Lower leg skin (tissue), 4 donors: ENCODE results near the gene LRRC23. TPM values are rescaled to one million over a fixed set of nuclear protein-coding genes. Genes with fewer than 3 reads are reported as not detected.

ENCODE experiments used
- DNase-seq, 2 donors: peaks; one replicate each; pipeline ENCODE4 v3.0.0-alpha.2; 2019; ENCODE audit warnings: low spot score in 2 of 2
- H3K4me3 ChIP-seq: fragments of 200-600 bp; sonication (generic); 2 replicates; pipeline ENCODE4 v1.5.1; 2017; ENCODE audit warnings: mild to moderate bottlenecking, low read depth; ENCODE audit not compliant: poor library complexity, severe bottlenecking
- CTCF ChIP-seq, 3 donors: fragments of 450-650 bp; IDR thresholded peaks; one replicate each; pipeline ENCODE4 v1.5.1; 2016; ENCODE audit warnings: antibody characterized with exemption in 3 of 3, mild to moderate bottlenecking in 3 of 3, moderate library complexity in 2 of 3
- POLR2A ChIP-seq, 2 donors: fragments of 450-650 bp; IDR thresholded peaks; one replicate each; pipeline ENCODE4 v1.6.1; 2016 to 2017; ENCODE audit warnings: antibody characterized with exemption in 2 of 2, mild to moderate bottlenecking in 1 of 2, moderate library complexity in 1 of 2
- WGBS, 2 donors: methylation state at CpG; one replicate each; pipeline ENCODE4 v1.1.5; 2018; 5-methylcytosine and 5-hydroxymethylcytosine counted together
- intact Hi-C: fragments of 100-400 bp; cut with DNase I; formaldehyde crosslinking; loops from one replicate; pipeline ENCODE4 v1.15.0; 2023; ENCODE audit warnings: low total_unique reads
- total RNA-seq, 4 donors: library from RNA; depleted of rRNA; stranded (reverse); fragments of >200 nt; gene quantifications; one replicate each; pipeline ENCODE4 v1.1.0, GENCODE V29; 2016

LRRC23 gene
- total RNA-seq, 4 donors from 2014 or later = 6.4 to 11.5 (median 8.2) TPM

GRCh38 chr12:6925239-6925539, 20.6 kb downstream of the LRRC23 start:
- no peak for DNase-seq
- no peak overlapping the region for H3K4me3 ChIP-seq
- intact Hi-C loops = loop anchor here (10.0 kb wide), 1 partner anchor 190 kb away; no protein-coding TSS in a partner anchor
- WGBS, 2 donors = 10 to 16% methylated on average over 1 of the region's 1 CpG
- TF ChIP-seq POLR2A (IDR thresholded peaks at IDR 0.05) = no peak
- no peak for TF ChIP-seq CTCF (IDR thresholded peaks at IDR 0.05)

GRCh38 chr12:6925540-6926279, 21.1 kb downstream of the LRRC23 start:
- peak; percentile 82 to 93 for DNase-seq
- intact Hi-C loops = loop anchor here (10.0 kb wide), 1 partner anchor 189 kb away; no protein-coding TSS in a partner anchor
- TF ChIP-seq CTCF (IDR thresholded peaks at IDR 0.05) = no peak
- no peak for TF ChIP-seq POLR2A (IDR thresholded peaks at IDR 0.05)
- 4 to 9% methylated on average over 8 of the region's 8 CpGs for WGBS, 2 donors
- H3K4me3 ChIP-seq = no peak overlapping the region

GRCh38 chr12:6927379-6928021, 22.9 kb downstream of the LRRC23 start, which contains the start of gene ATN1:
ATN1 (plus strand) TSS chr12:6927959; CDS start chr12:6934002, 6,043 bp downstream.
- intact Hi-C loops = loop anchor here (10.0 kb wide), 1 partner anchor 187 kb away; no protein-coding TSS in a partner anchor
- peak within 1 kb of the TSS; percentile 86 for H3K4me3 ChIP-seq
- no peak for TF ChIP-seq POLR2A (IDR thresholded peaks at IDR 0.05)
- TF ChIP-seq CTCF (IDR thresholded peaks at IDR 0.05) = no peak
- peak in 1 of 2 donors; percentile 96 for DNase-seq
- 1% methylated on average over 40 to 42 of the region's 66 CpGs for WGBS, 2 donors

GRCh38 chr12:6928022-6928702, 23.5 kb downstream of the LRRC23 start:
- WGBS, 2 donors = 1 to 2% methylated on average over 28 to 30 of the region's 79 CpGs
- intact Hi-C loops = loop anchor here (10.0 kb wide), 1 partner anchor 187 kb away; no protein-coding TSS in a partner anchor
- no peak for DNase-seq
- H3K4me3 ChIP-seq = peak overlapping the region; percentile 86
- TF ChIP-seq CTCF (IDR thresholded peaks at IDR 0.05) = no peak
- TF ChIP-seq POLR2A (IDR thresholded peaks at IDR 0.05) = no peak

GRCh38 chr12:6928703-6929407, 24.2 kb downstream of the LRRC23 start:
- 5 to 6% methylated on average over 19 of the region's 19 CpGs for WGBS, 2 donors
- intact Hi-C loops = loop anchor here (10.0 kb wide), 1 partner anchor 186 kb away; no protein-coding TSS in a partner anchor
- TF ChIP-seq POLR2A (IDR thresholded peaks at IDR 0.05) = no peak
- no peak for TF ChIP-seq CTCF (IDR thresholded peaks at IDR 0.05)
- H3K4me3 ChIP-seq = peak overlapping the region; percentile 86
- no peak for DNase-seq
